DND-41 (cell line): Measurements from ENCODE around the gene ZNF366.

Source experiments
- CTCF ChIP-seq: IDR thresholded peaks from 2 replicates; pipeline ENCODE4 v1.5.1; 2012; ENCODE audit warnings: borderline replicate concordance, low read length, moderate library complexity, mild to moderate bottlenecking; ENCODE audit not compliant: poor library complexity, severe bottlenecking; ENCODE audit errors: extremely low read depth
- EZH2 ChIP-seq: IDR thresholded peaks from 3 replicates; pipeline ENCODE4 v1.6.1; 2012; ENCODE audit warnings: borderline replicate concordance, low read depth, mild to moderate bottlenecking, moderate library complexity, low read length, inconsistent platforms; ENCODE audit not compliant: severe bottlenecking

DNA sequence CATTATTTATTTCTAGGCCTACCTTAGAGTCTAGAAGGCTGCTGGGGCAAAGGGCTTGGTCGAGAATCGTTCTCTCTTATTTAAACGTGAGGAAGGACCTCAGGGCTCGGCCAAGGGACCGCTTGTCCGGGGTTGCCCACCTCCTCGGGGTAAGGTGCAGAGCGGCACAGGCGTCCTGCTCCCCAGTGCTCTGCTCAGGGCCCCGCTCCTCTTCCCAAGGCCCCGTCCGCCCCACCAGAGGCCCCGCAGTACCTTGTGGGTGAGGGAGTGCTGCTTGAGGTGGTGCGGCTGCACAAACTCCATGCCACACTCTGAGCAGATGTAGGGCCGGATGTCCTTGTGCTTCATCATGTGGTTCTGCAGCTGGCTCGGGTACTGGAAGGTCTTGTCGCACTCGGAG is 47.3 kb downstream of the ZNF366 start:
- TF ChIP-seq CTCF (no peak), EZH2 (no peak)
